HEK293 (cell line): Measurements from ENCODE around the gene UFSP1.

Source experiments
- BCL11A ChIP-seq: fragments of 450-650 bp; formaldehyde crosslinking; IDR thresholded peaks from 2 replicates; pipeline ENCODE4 v1.5.1; 2016; ENCODE audit warnings: low read depth, missing biosample characterization, missing genetic modification characterization
- HOXC10 ChIP-seq: sonication (generic); formaldehyde crosslinking; IDR thresholded peaks from 2 replicates; pipeline ENCODE4 v1.8.1; 2023; ENCODE audit warnings: mild to moderate bottlenecking, missing genetic modification reagents
- KLF10 ChIP-seq: fragments of 450-650 bp; IDR thresholded peaks from 2 replicates; pipeline ENCODE4 v1.5.1; 2018; ENCODE audit warnings: missing biosample characterization, mild to moderate bottlenecking, missing genetic modification characterization
- SETDB1 ChIP-seq: IDR thresholded peaks from one replicate; pipeline ENCODE4 v1.6.1; 2017; ENCODE audit warnings: mild to moderate bottlenecking, low read length, moderate library complexity, mixed read lengths; ENCODE audit not compliant: insufficient read length
- TCF7L2 ChIP-seq: IDR thresholded peaks from 2 replicates; pipeline ENCODE4 v1.6.1; 2011; ENCODE audit warnings: low read depth, mild to moderate bottlenecking, inconsistent platforms, low read length, moderate library complexity, borderline replicate concordance
- ZBTB17 ChIP-seq: fragments of 450-650 bp; formaldehyde crosslinking; IDR thresholded peaks from 2 replicates; pipeline ENCODE4 v1.5.1; 2016; ENCODE audit warnings: missing biosample characterization, missing genetic modification characterization
- ZBTB8A ChIP-seq: fragments of 450-650 bp; formaldehyde crosslinking; IDR thresholded peaks from 2 replicates; pipeline ENCODE4 v1.5.1; 2016; ENCODE audit warnings: missing biosample characterization, missing genetic modification characterization
- ZFHX2 ChIP-seq: fragments of 450-650 bp; formaldehyde crosslinking; conservative IDR thresholded peaks from 2 replicates; pipeline ENCODE4 v1.5.1; 2016; ENCODE audit warnings: missing biosample characterization, missing genetic modification characterization
- ZFP41 ChIP-seq: fragments of 450-650 bp; formaldehyde crosslinking; IDR thresholded peaks from 2 replicates; pipeline ENCODE4 v1.5.1; 2016; ENCODE audit warnings: missing biosample characterization, missing genetic modification characterization, borderline replicate concordance
- ZNF132 ChIP-seq: fragments of 450-650 bp; formaldehyde crosslinking; IDR thresholded peaks from 2 replicates; pipeline ENCODE4 v1.5.1; 2017; ENCODE audit warnings: missing biosample characterization, missing genetic modification characterization, borderline replicate concordance
- ZNF133 ChIP-seq: fragments of 450-650 bp; formaldehyde crosslinking; IDR thresholded peaks from 2 replicates; pipeline ENCODE4 v1.5.1; 2016; ENCODE audit warnings: missing biosample characterization, missing genetic modification characterization
- ZNF174 ChIP-seq: fragments of 450-650 bp; formaldehyde crosslinking; IDR thresholded peaks from 2 replicates; pipeline ENCODE4 v1.5.0; 2017; ENCODE audit warnings: missing biosample characterization, mild to moderate bottlenecking, missing genetic modification characterization
- ZNF19 ChIP-seq: fragments of 450-650 bp; formaldehyde crosslinking; IDR thresholded peaks from 2 replicates; pipeline ENCODE4; 2016; ENCODE audit warnings: missing biosample characterization, missing genetic modification characterization, low read depth
- ZNF211 ChIP-seq: fragments of 450-650 bp; formaldehyde crosslinking; IDR thresholded peaks from 2 replicates; pipeline ENCODE4 v1.5.1; 2016; ENCODE audit warnings: low read depth, missing biosample characterization, missing genetic modification characterization
- ZNF354C ChIP-seq: fragments of 450-650 bp; formaldehyde crosslinking; IDR thresholded peaks from 2 replicates; pipeline ENCODE4 v1.5.1; 2016; ENCODE audit warnings: missing biosample characterization, missing genetic modification characterization, low read depth, borderline replicate concordance
- ZNF404 ChIP-seq: fragments of 450-650 bp; formaldehyde crosslinking; IDR thresholded peaks from 2 replicates; pipeline ENCODE4 v1.5.1; 2017; ENCODE audit warnings: missing biosample characterization, missing genetic modification characterization
- ZNF561 ChIP-seq: fragments of 450-650 bp; IDR thresholded peaks from 2 replicates; pipeline ENCODE4 v1.5.1; 2018; ENCODE audit warnings: missing biosample characterization, missing genetic modification characterization, borderline replicate concordance
- ZNF660 ChIP-seq: fragments of 450-650 bp; IDR thresholded peaks from 2 replicates; pipeline ENCODE4 v1.5.1; 2018; ENCODE audit warnings: missing biosample characterization, mild to moderate bottlenecking, missing genetic modification characterization
- ZNF747 ChIP-seq: fragments of 450-650 bp; formaldehyde crosslinking; IDR thresholded peaks from 2 replicates; pipeline ENCODE4 v1.5.1; 2016; ENCODE audit warnings: missing biosample characterization, missing genetic modification characterization
- ZNF76 ChIP-seq: fragments of 450-650 bp; formaldehyde crosslinking; IDR thresholded peaks from 2 replicates; pipeline ENCODE4; 2016; ENCODE audit warnings: low read depth, missing biosample characterization, missing genetic modification characterization, borderline replicate concordance
- ZNF776 ChIP-seq: fragments of 450-650 bp; formaldehyde crosslinking; IDR thresholded peaks from 2 replicates; pipeline ENCODE4 v1.5.0; 2017; ENCODE audit warnings: missing biosample characterization, missing genetic modification characterization, borderline replicate concordance
- ZNF785 ChIP-seq: fragments of 450-650 bp; formaldehyde crosslinking; IDR thresholded peaks from 2 replicates; pipeline ENCODE4 v1.5.1; 2016; ENCODE audit warnings: missing biosample characterization, missing genetic modification characterization
- ZNF792 ChIP-seq: fragments of 450-650 bp; formaldehyde crosslinking; IDR thresholded peaks from 2 replicates; pipeline ENCODE4 v1.5.1; 2016; ENCODE audit warnings: missing biosample characterization, missing genetic modification characterization
- ZNF830 ChIP-seq: fragments of 450-650 bp; IDR thresholded peaks from 2 replicates; pipeline ENCODE4 v1.5.0; 2018; ENCODE audit warnings: missing biosample characterization, missing genetic modification characterization, low read depth, mild to moderate bottlenecking, moderate library complexity
- ZXDB ChIP-seq: fragments of 450-650 bp; formaldehyde crosslinking; IDR thresholded peaks from 2 replicates; pipeline ENCODE4 v1.5.1; 2016; ENCODE audit warnings: missing biosample characterization, missing genetic modification characterization
- TF ChIP-seq, protein P1 (sequence below): fragments of 450-650 bp; formaldehyde crosslinking; optimal IDR thresholded peaks from 2 replicates; pipeline ENCODE3; 2016; ENCODE audit warnings: missing biosample characterization, mild to moderate bottlenecking, missing genetic modification characterization
- TF ChIP-seq, protein P2 (sequence below): fragments of 450-650 bp; IDR thresholded peaks from 2 replicates; pipeline ENCODE4 v1.5.1; 2018; ENCODE audit warnings: missing biosample characterization, missing genetic modification characterization
- TF ChIP-seq, protein P3 (sequence below): fragments of 450-650 bp; formaldehyde crosslinking; IDR thresholded peaks from 2 replicates; pipeline ENCODE4 v1.5.1; 2016; ENCODE audit warnings: missing biosample characterization, missing genetic modification characterization
- TF ChIP-seq, protein P4 (sequence below): fragments of 450-650 bp; formaldehyde crosslinking; IDR thresholded peaks from 2 replicates; pipeline ENCODE4 v1.5.1; 2016; ENCODE audit warnings: missing biosample characterization, missing genetic modification characterization
- TF ChIP-seq, protein P5 (sequence below): fragments of 450-650 bp; formaldehyde crosslinking; IDR thresholded peaks from 2 replicates; pipeline ENCODE4 v1.5.1; 2017; ENCODE audit warnings: missing biosample characterization, mild to moderate bottlenecking, missing genetic modification characterization, moderate library complexity
- TF ChIP-seq, protein P6 (sequence below): fragments of 450-650 bp; formaldehyde crosslinking; IDR thresholded peaks from 2 replicates; pipeline ENCODE4 v1.5.1; 2016; ENCODE audit warnings: missing biosample characterization, missing genetic modification characterization, borderline replicate concordance

UFSP1 gene

DNA sequence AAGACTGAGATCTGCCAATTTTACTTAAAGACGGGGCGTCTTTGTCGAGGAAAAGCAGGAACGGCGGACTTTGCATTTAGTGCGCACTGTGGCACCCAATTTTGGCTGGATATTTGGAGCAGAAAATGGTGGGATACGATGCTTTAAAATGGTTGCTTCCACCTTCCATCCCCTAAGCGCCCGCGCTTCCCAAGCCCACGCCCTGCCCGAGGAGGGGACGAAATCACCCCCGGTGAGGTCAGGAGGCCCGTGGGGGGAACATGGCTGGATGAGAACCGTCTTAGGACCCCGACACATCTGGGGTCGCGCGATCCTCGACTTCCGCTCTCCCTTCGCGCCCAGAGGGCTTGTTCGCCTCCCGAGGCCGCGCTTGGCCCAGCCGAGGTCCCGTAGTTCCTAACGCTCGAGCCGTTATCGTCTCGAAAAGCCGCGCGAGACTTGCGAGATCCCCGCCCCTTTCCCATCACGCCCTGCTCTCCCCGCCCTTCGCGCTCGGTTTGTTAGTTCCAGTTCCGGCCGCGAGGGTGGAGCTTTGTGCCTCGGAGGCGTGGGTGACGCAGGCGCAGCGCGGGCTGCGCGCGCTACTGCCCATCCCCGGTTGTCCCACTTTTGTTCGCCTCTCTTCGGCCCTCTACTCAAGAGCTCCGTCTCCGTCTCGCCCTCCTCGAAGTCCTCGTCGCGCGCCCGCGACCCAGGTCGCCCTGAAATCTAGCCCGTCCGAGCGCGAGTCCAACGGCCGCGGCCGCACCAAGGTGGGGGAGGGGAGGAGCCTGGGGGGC is 14.7 kb downstream of the UFSP1 start, which contains the start of gene SRRT (continued):
- no peak for TF ChIP-seq TCF7L2
- no peak for TF ChIP-seq ZNF747 (tag by site-specific recombination)
- TF ChIP-seq, protein P1, sequence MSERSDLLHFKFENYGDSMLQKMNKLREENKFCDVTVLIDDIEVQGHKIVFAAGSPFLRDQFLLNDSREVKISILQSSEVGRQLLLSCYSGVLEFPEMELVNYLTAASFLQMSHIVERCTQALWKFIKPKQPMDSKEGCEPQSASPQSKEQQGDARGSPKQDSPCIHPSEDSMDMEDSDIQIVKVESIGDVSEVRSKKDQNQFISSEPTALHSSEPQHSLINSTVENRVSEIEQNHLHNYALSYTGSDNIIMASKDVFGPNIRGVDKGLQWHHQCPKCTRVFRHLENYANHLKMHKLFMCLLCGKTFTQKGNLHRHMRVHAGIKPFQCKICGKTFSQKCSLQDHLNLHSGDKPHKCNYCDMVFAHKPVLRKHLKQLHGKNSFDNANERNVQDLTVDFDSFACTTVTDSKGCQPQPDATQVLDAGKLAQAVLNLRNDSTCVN (tag by site-specific recombination): peak; percentile 98
- no peak for TF ChIP-seq ZNF354C (tag by site-specific recombination)
- TF ChIP-seq ZNF792 (tag by site-specific recombination): no peak
- TF ChIP-seq, protein P2, sequence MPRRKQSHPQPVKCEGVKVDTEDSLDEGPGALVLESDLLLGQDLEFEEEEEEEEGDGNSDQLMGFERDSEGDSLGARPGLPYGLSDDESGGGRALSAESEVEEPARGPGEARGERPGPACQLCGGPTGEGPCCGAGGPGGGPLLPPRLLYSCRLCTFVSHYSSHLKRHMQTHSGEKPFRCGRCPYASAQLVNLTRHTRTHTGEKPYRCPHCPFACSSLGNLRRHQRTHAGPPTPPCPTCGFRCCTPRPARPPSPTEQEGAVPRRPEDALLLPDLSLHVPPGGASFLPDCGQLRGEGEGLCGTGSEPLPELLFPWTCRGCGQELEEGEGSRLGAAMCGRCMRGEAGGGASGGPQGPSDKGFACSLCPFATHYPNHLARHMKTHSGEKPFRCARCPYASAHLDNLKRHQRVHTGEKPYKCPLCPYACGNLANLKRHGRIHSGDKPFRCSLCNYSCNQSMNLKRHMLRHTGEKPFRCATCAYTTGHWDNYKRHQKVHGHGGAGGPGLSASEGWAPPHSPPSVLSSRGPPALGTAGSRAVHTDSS (tag by site-specific recombination): 0 out of 2 replicates have a peak, but pooled peaks have one; percentile 12
- no peak for TF ChIP-seq ZNF776 (tag by site-specific recombination)
- TF ChIP-seq ZBTB8A (tag by site-specific recombination): peak; percentile 64
- no peak for TF ChIP-seq HOXC10
- peak; percentile 85 for TF ChIP-seq ZNF660 (tag by site-specific recombination)
- TF ChIP-seq, protein P3, sequence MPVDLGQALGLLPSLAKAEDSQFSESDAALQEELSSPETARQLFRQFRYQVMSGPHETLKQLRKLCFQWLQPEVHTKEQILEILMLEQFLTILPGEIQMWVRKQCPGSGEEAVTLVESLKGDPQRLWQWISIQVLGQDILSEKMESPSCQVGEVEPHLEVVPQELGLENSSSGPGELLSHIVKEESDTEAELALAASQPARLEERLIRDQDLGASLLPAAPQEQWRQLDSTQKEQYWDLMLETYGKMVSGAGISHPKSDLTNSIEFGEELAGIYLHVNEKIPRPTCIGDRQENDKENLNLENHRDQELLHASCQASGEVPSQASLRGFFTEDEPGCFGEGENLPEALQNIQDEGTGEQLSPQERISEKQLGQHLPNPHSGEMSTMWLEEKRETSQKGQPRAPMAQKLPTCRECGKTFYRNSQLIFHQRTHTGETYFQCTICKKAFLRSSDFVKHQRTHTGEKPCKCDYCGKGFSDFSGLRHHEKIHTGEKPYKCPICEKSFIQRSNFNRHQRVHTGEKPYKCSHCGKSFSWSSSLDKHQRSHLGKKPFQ (tag by site-specific recombination): no peak
- TF ChIP-seq ZNF133 (tag by site-specific recombination): no peak
- TF ChIP-seq, protein P4, sequence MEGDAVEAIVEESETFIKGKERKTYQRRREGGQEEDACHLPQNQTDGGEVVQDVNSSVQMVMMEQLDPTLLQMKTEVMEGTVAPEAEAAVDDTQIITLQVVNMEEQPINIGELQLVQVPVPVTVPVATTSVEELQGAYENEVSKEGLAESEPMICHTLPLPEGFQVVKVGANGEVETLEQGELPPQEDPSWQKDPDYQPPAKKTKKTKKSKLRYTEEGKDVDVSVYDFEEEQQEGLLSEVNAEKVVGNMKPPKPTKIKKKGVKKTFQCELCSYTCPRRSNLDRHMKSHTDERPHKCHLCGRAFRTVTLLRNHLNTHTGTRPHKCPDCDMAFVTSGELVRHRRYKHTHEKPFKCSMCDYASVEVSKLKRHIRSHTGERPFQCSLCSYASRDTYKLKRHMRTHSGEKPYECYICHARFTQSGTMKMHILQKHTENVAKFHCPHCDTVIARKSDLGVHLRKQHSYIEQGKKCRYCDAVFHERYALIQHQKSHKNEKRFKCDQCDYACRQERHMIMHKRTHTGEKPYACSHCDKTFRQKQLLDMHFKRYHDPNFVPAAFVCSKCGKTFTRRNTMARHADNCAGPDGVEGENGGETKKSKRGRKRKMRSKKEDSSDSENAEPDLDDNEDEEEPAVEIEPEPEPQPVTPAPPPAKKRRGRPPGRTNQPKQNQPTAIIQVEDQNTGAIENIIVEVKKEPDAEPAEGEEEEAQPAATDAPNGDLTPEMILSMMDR: peak; percentile 78
- TF ChIP-seq ZNF76 (tag by site-specific recombination): peak; percentile 95
- TF ChIP-seq ZNF561: peak; percentile 79; the same call in 1 of the 2 replicates
- TF ChIP-seq KLF10 (tag by site-specific recombination): peak; percentile 59; the same call in 1 of the 2 replicates
- peak; percentile 90 for TF ChIP-seq ZXDB (tag by site-specific recombination)
- TF ChIP-seq ZNF404: no peak
- TF ChIP-seq ZNF19 (tag by site-specific recombination): no peak
- no peak for TF ChIP-seq ZNF132 (tag by site-specific recombination)
- TF ChIP-seq ZNF830: no peak
- TF ChIP-seq ZNF785: no peak
- no peak for TF ChIP-seq SETDB1
- peak; percentile 82 for TF ChIP-seq ZFHX2 (tag by site-specific recombination)
- TF ChIP-seq, protein P5, sequence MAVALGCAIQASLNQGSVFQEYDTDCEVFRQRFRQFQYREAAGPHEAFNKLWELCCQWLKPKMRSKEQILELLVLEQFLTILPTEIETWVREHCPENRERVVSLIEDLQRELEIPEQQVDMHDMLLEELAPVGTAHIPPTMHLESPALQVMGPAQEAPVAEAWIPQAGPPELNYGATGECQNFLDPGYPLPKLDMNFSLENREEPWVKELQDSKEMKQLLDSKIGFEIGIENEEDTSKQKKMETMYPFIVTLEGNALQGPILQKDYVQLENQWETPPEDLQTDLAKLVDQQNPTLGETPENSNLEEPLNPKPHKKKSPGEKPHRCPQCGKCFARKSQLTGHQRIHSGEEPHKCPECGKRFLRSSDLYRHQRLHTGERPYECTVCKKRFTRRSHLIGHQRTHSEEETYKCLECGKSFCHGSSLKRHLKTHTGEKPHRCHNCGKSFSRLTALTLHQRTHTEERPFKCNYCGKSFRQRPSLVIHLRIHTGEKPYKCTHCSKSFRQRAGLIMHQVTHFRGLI (tag by site-specific recombination): peak; percentile 19; the same call in 1 of the 2 replicates
- peak; percentile 86 for TF ChIP-seq ZBTB17
- TF ChIP-seq, protein P6, sequence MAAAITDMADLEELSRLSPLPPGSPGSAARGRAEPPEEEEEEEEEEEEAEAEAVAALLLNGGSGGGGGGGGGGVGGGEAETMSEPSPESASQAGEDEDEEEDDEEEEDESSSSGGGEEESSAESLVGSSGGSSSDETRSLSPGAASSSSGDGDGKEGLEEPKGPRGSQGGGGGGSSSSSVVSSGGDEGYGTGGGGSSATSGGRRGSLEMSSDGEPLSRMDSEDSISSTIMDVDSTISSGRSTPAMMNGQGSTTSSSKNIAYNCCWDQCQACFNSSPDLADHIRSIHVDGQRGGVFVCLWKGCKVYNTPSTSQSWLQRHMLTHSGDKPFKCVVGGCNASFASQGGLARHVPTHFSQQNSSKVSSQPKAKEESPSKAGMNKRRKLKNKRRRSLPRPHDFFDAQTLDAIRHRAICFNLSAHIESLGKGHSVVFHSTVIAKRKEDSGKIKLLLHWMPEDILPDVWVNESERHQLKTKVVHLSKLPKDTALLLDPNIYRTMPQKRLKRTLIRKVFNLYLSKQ: no peak
- TF ChIP-seq ZNF174 (tag by site-specific recombination): no peak
- TF ChIP-seq ZFP41: no peak
- TF ChIP-seq ZNF211 (tag by site-specific recombination): no peak
- TF ChIP-seq BCL11A (tag by site-specific recombination): no peak
